Keratinocyte (primary cell): ENCODE measurements around the gene TENT5A. TPM values are rescaled to one million over a fixed set of nuclear protein-coding genes. Genes with fewer than 3 reads are reported as not detected.

Source experiments
- DNase-seq: peaks from one replicate; pipeline ENCODE4 v3.0.0-alpha.2; 2011; ENCODE audit warnings: low read depth, missing footprints, low spot score
- FAIRE-seq: peaks from 2 replicates; lab custom pipeline; 2011; peaks lifted over from hg19 to GRCh38; lab: Jason Lieb, UNC
- H2AFZ ChIP-seq: 2 replicates; pipeline ENCODE4 v1.6.0; 2012; ENCODE audit warnings: low read length, control low read depth, inconsistent platforms; ENCODE audit not compliant: control insufficient read depth
- H3K27ac ChIP-seq: 2 replicates; pipeline ENCODE4 v1.5.1; 2011; ENCODE audit warnings: low read length; ENCODE audit not compliant: control insufficient read depth, insufficient read depth
- H3K27me3 ChIP-seq: 3 replicates; pipeline ENCODE4 v1.6.0; 2011; ENCODE audit warnings: low read length; ENCODE audit not compliant: control insufficient read depth, insufficient read depth; ENCODE audit errors: extremely low read depth
- H3K36me3 ChIP-seq, 2 experiments: 2 replicates in 1 of 2; 3 replicates in 1 of 2; pipeline ENCODE4 v1.5.1; 2011; ENCODE audit warnings: low read length in 2 of 2, mild to moderate bottlenecking in 1 of 2; ENCODE audit not compliant: control insufficient read depth in 2 of 2, insufficient read depth in 2 of 2; ENCODE audit errors: extremely low read depth in 1 of 2
- H3K4me1 ChIP-seq: 3 replicates; pipeline ENCODE4 v1.5.1; 2011; ENCODE audit warnings: low read length; ENCODE audit not compliant: control insufficient read depth, insufficient read depth; ENCODE audit errors: extremely low read depth
- H3K4me2 ChIP-seq: 3 replicates; pipeline ENCODE4 v1.6.0; 2011; ENCODE audit warnings: low read depth, low read length; ENCODE audit not compliant: control insufficient read depth, insufficient read depth; ENCODE audit errors: extremely low read depth
- H3K4me3 ChIP-seq, 3 experiments: fragments of 200-600 bp in 1 of 3; sonication (generic) in 1 of 3; 2 replicates in 2 of 3; 3 replicates in 1 of 3; pipeline ENCODE4 v1.5.1; 2011 to 2016; ENCODE audit warnings: low read length in 3 of 3, mild to moderate bottlenecking in 3 of 3, control low read depth in 2 of 3, inconsistent platforms in 1 of 3, low read depth in 1 of 3, mixed read lengths in 1 of 3, mixed run types in 1 of 3, moderate library complexity in 1 of 3; ENCODE audit not compliant: control insufficient read depth in 2 of 3, insufficient read depth in 2 of 3; ENCODE audit errors: extremely low read depth in 1 of 3
- H3K79me2 ChIP-seq: 2 replicates; pipeline ENCODE4 v1.6.0; 2012; ENCODE audit warnings: low read length; ENCODE audit not compliant: control insufficient read depth, insufficient read depth
- H3K9ac ChIP-seq: 3 replicates; pipeline ENCODE4 v1.6.0; 2011; ENCODE audit warnings: low read length; ENCODE audit not compliant: control insufficient read depth, insufficient read depth; ENCODE audit errors: extremely low read depth
- H3K9me1 ChIP-seq: 3 replicates; pipeline ENCODE4 v1.6.0; 2011; ENCODE audit warnings: low read length; ENCODE audit not compliant: control insufficient read depth, insufficient read depth; ENCODE audit errors: extremely low read depth
- H3K9me3 ChIP-seq: 2 replicates; pipeline ENCODE4 v1.5.1; 2012; ENCODE audit warnings: low read depth, low read length; ENCODE audit not compliant: control insufficient read depth
- H4K20me1 ChIP-seq: 3 replicates; pipeline ENCODE4 v1.6.0; 2011; ENCODE audit warnings: low read length; ENCODE audit not compliant: control insufficient read depth, insufficient read depth; ENCODE audit errors: extremely low read depth
- CTCF ChIP-seq, 3 experiments: IDR thresholded peaks in 1 of 3; conservative IDR thresholded peaks in 1 of 3; optimal IDR thresholded peaks in 1 of 3; 2 replicates in 2 of 3; 3 replicates in 1 of 3; pipeline versions ENCODE3 to v1.5.1; 2011; ENCODE audit warnings: low read length in 3 of 3, mild to moderate bottlenecking in 3 of 3, moderate library complexity in 2 of 3, control low read depth in 1 of 3, inconsistent platforms in 1 of 3; ENCODE audit not compliant: insufficient read depth in 2 of 3; ENCODE audit errors: extremely low read depth in 1 of 3
- EZH2 ChIP-seq: IDR thresholded peaks from one replicate; pipeline ENCODE4 v1.6.1; 2012; ENCODE audit warnings: inconsistent platforms, mild to moderate bottlenecking, low read length, moderate library complexity
- dilution Hi-C: fragments of 300-500 bp; cut with MboI; formaldehyde crosslinking; loops from one replicate; pipeline ENCODE4 v1.7.0; 2020; ENCODE audit warnings: low sequenced_read_pairs; ENCODE audit not compliant: extremely low pct_ligation_motif_present
- polyA plus RNA-seq, 5 experiments: library from polyadenylated mRNA; depleted of rRNA in 3 of 5; stranded (reverse) in 3 of 5; stranded (forward) in 1 of 5; unstranded in 1 of 5; fragments of >200 nt; gene quantifications; 1 replicate in 1 of 5; 2 replicates in 3 of 5; 3 replicates in 1 of 5; pipeline versions ENCODE4 v1.2.1 to v1.2.3, GENCODE V29; 2011 to 2012; ENCODE audit warnings: missing spikeins in 2 of 5, low read depth in 1 of 5, low replicate concordance in 1 of 5

The TENT5A gene
- polyA plus RNA-seq, 1 donor (not counting 4 experiments of a cell fraction or from before 2014, with no cell fraction given): 1.6 TPM

GRCh38 chr6:81754906-81755305, 2.4 kb upstream of the TENT5A start:
- dilution Hi-C loops: no loop called here
- Histone ChIP-seq H3K27ac (no peak overlapping the region), H3K9ac (no peak overlapping the region), H3K27me3 (no peaks in the 10 kb centered on the region), H3K79me2 (no peaks in the 10 kb centered on the region), H3K9me1 (no peaks in the 10 kb centered on the region), H2AFZ (no peak overlapping the region), H3K9me3 (no peaks in the 10 kb centered on the region), H3K36me3 (no peaks in the 10 kb centered on the region), H3K4me3 (no peak overlapping the region), H4K20me1 (no peaks in the 10 kb centered on the region), H3K4me2 (no peak overlapping the region), H3K4me1 (peaks cover 25% of the 10 kb centered on the region)
- FAIRE-seq (no peak), DNase-seq (no peak)
- no peak for TF ChIP-seq EZH2
- TF ChIP-seq CTCF (optimal IDR thresholded peaks at IDR 0.05 in 1 of 3, IDR thresholded peaks at IDR 0.05 in 1 of 3, conservative IDR thresholded peaks at IDR 0.05 in 1 of 3; ENCODE audit: extremely low read depth in 1 of 3, insufficient read depth in 2 of 3, low read length in 3 of 3): no peak

- peak overlapping the region; percentile 85 for H3K27ac ChIP-seq
- no peak for FAIRE-seq
- H3K4me1 ChIP-seq: peaks cover 20% of the 10 kb centered on the region
- no peaks in the 10 kb centered on the region for H3K27me3 ChIP-seq
- H3K9ac ChIP-seq: peak overlapping the region; percentile 87
- no peaks in the 10 kb centered on the region for H3K79me2 ChIP-seq
- peak overlapping the region; percentile 86 to 92 (median 86) for H3K4me3 ChIP-seq
- no peaks in the 10 kb centered on the region for H3K36me3 ChIP-seq
- peak overlapping the region; percentile 89 for H2AFZ ChIP-seq
- peak overlapping the region; percentile 92 for H3K4me2 ChIP-seq
- dilution Hi-C loops: no loop called here
- H4K20me1 ChIP-seq: no peaks in the 10 kb centered on the region
- TF ChIP-seq CTCF (optimal IDR thresholded peaks at IDR 0.05 in 1 of 3, IDR thresholded peaks at IDR 0.05 in 1 of 3, conservative IDR thresholded peaks at IDR 0.05 in 1 of 3; ENCODE audit: extremely low read depth in 1 of 3, insufficient read depth in 2 of 3, low read length in 3 of 3) (peak; percentile 46 to 93 (median 88)), EZH2 (no peak)
- no peaks in the 10 kb centered on the region for H3K9me1 ChIP-seq
- DNase-seq: no peak
- H3K9me3 ChIP-seq: no peaks in the 10 kb centered on the region
These were observed 1.5 kb upstream of the TENT5A start for GRCh38 chr6:81753711-81754577.
